HG03378 (cell line): ENCODE data around the gene PDE1C.

ENCODE experiments used
- ATAC-seq: cut with Tn5 transposase; IDR thresholded peaks from one replicate; pipeline ENCODE4 v1.9.1; 2021; ENCODE audit warnings: mild to moderate bottlenecking, moderate library complexity; ENCODE audit not compliant: unreplicated experiment

PDE1C gene

DNA sequence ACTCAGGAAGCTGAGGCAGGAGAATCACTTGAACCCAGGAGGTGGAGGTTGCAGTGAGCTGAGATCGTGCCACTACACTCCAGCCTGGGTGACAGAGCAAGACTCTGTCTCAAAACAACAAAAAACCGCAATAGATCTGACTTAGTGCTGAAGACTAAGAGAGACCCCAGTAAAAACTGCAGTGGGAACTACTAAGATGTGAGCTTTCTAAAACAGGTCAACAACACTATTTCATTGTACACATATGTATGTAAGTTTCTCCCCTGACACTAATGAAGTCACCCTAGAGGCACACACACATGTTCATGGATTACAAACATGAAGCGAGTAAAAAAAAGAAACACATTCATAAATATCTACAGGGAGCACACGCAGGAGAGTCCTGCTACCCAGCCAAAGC lies 68.3 kb downstream of the PDE1C start:
- no peak for ATAC-seq

DNA sequence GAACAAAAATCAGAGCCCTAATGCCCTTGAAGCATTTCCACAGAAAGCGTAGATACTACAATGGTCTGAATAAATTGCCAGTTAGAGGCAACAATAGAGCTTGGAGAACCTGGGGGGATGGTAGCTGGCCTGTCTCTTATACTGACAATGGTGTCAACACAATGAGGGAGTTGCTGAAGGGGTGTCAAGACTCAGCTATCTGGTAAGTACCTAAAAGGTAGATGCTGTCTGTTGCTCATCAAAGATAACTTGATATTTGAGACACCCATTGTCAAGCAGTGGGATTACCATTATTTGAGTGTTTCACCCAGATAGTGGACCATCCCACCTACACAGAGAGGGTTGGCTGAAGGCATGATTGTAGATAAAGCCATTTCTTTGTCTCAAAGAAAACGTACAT lies 72.8 kb downstream of the PDE1C start:
- ATAC-seq = no peak

DNA sequence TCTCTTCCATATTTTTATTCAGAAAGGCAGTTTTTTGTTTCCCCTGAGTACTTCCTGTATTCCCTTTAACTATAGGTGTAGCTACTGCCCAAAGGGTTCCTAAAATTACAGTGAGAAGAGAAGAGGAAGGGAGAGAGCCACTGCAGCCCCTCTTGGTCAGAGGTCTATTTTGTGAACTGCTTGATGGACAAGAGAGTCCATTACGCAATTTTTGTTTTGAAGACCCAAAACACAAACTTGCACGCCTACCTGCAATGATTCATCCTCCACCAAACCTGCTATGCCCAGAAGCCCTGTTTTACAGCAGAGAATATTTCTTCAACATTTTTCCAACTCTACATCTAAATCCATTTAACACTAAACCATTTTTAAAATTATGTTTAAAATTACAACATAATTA lies 75.1 kb downstream of the PDE1C start:
- no peak for ATAC-seq

DNA sequence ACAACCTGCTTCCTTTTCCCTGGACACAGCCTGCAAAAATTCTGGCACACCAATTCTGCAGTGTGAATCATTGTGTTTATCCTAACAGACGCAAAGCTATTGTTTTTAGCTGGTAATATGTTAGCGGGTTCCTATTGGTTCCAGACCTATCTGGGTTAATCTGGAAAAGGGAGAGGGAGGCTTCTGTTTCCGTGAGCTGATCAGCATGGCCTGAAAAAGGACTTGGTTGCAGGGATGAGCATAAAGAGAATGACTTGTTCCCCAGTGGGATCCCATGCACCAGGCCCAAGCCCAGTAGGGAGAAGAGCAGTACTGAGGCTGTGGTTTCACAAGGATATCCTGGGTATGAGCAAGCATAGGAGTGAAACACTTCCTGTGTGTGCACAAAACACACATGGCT lies 78.4 kb downstream of the PDE1C start:
- no peak for ATAC-seq

DNA sequence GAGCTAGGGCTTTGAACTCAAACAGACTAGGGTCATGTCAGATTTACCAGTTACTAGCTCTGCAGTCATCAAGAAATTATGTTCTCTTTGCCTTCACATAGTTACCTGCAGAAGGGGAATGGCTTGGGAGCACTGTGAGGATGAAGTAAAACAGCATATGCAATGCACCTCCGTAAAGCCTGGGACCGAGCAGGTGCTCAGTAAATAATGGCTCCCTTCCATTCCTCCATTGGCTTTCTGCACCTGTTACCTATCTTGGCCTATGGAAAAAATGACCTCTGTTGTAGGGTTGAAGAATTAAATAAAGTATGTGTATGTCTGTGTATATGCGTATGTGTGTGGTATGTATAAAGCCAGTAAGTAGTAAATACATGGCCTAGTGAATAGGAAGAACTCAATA lies 78.8 kb downstream of the PDE1C start:
- no peak for ATAC-seq

DNA sequence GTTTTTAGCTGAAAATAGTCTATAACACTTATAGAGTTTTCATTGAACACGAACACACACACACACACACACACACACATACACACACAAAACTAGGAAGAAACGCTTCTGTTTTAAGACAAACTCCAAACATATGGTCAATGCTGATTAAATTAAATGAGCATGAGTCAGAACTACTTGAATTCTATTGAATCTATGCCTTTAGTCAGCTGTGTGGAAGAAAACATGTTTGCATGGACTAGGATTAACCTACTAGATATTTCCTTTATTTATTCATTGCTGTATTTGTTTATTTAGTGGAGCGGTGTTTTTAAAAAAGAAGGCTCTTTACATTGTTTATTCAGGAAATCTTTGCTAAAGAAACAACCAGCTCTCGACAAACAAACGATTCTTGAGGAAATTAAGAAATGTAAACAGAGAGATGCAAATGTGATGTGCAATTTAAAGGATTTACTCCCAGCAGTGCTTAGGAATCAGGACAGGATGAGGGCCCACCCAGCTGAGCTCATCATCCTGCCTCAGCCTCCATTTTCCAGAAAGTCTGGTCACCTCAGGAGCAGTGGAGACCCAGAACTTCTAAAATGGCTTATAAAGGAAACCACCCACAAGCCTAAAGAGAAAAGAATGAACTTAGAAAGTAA lies 83.2 kb downstream of the PDE1C start:
- no peak for ATAC-seq

DNA sequence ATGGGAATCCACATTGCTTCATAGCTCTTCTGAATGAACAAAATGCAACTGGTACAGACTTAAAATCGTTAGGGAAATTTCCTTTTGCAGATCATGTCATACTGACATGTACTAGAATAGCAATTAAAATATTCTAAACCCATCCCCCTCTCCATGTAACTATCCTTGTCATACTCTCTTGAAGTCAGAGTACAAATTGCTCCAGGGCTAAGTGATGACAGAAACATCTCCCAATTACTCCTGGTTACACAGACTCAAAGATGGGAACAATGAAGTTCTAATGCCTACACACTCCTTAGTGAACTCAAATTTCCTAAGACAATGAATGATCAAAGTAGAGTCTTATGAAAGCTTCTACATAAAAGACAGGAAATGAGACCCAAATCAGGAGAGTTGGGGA lies 87.2 kb downstream of the PDE1C start:
- no peak for ATAC-seq

DNA sequence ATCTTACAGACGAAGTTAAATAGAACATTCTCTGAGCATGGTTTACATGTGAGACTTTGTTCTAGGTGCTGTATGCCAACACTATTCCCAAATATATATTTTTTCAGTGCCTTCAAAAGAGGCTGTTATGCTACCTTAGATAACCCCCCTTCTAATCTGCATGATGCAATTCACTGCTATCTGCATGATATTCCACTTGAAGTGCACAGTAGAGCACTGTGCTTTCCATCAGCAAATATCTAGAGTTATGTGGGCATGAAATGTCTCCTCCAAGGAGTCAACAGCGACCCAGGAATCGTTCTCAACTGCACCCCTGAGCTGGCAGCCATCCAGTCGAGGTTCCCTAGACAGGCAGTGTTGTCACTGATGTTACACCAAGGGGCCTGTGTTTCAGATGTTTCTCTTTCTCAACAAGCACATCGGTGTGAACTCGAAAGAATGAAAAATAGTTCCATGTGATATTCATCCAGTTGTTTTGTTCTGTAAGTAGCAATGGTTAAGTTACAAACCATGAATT lies 88.3 kb downstream of the PDE1C start:
- ATAC-seq = no peak

DNA sequence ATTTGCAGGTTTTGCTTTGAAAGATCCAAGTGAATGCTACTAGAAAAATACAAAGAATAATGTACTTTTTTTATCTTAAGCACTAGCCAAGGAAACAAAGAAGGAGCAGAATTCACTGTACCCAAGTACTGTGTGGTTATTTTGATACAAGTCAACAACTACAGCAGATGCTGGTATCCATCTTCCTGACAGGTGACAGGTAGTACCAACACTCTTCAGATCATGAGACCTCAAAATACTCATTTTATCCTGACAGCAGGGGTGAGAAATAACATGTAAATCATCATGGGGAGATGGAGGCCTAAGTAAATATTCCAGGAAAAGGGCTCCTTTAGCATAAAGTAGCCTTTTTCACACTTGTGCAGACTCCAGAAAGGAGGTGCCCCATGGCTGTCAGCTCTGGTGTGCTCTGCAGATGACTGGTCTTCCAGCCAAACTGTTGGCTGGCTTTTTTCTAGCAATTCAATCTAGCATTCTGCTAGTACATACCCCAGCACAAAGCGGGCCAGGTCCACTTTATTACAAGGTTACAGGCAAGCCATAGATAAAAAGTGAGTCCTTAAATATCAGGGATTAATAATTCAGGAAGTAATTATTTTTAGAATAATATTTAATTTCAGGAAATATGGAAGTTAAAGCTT lies 90.4 kb downstream of the PDE1C start:
- ATAC-seq = no peak

DNA sequence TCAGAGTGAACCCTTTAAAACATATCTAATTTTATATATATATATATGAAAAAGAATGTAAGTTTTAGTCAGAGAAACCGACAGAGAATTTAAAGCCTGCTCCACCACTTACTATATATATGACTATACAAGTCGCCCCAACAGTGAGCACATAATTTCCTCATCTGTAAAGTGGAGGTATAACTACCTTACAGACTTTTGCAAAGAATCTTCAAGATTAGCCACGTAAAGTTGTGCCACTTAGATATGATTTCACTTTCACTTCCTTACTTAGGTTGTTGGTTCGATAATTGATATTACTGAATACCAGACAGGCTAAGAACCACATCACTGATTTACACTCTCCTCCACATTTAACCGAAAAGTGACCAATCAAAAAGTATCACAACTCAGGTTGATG lies 94.7 kb downstream of the PDE1C start:
- ATAC-seq = no peak

DNA sequence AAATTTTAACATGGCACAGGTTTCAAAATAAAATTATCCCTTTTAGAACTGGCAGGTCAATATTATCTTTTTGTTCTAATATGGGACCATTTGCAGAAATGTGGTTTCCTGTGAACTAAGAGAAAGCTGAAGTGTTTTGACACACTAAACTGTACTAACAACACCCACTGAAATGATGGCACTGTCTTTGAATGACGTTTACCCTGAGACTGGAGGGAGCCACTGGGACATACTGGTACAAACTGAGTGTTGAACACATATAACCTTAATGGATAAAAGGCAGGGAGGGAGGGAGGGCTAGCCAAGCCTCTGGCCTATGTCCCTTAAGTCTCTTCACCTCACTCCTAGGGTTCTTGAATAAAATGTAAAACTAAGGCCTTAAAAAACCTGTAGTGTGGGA lies 95.9 kb downstream of the PDE1C start:
- ATAC-seq = no peak

DNA sequence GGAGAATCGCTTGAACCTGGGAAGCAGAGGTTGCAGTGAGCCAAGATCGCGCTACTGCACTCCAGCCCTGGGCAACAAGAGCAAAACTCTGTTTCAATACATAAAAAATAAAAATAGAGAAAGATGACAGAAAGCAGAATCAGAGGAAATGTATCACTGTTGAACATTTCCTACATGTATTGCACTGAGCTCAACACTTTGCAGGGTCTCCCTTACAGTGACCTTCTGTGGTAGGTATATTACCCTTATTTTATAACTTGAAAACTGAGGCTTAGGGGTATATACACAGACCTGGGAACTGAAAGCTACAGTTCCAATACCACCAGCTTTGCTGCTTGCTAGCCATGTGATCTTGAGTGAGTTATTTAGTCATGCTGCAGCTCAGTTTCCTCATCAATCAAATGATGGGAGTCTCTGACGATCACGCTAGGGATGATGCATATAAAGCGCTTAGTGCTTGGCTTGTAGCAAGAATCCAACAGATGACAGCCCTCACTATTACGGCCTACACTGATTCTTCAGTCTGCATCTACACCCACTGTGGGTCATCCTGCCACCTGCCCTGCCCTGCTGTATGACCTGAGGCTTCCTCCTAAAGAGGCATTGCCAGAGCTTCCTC lies 99.0 kb downstream of the PDE1C start:
- no peak for ATAC-seq

DNA sequence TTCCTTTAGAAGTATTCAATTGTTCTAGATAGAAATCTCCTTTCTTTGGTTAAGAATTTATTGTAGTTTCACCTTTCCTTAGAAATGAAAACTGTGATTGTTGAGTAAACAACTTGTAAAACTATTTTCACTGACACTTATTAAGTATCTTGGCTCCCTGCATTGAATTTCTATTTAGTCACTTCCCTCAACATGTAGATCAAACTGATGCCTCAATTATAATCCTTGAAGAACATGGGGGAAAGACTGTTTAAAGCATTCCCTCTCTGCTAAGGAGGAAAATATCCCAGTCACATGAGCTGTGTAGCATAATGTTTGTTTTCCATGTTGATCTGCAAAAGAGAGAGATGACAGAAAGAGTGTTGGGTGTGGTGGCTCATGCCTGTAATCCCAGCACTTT lies 99.7 kb downstream of the PDE1C start:
- ATAC-seq = no peak

DNA sequence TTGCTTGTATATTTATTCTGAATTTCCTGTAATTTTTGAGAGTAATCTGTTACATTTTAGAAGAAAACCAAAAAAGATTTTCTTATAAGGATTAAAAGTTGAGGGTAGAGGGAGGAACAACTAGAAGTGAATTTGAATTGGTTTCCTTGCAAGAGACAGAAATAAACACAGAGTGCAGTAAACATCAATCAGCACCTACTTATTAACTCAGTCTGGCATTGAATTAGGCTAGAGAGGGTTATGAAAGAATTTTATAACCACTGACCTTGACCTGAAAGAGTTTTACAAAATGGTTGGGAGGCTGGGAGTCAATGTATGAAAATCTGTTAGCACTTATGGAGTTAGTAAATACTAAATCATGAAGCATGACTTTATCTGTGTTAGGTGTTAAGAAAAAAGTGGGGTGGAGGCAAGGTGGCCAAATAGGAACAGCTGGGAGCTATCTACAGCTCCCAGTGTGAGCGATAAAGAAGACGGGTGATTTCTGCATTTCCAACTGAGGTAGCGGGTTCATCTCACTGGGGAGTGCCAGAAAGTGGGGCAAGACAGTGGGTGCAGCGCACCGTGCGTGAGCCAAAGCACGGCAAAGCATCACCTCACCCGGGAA lies 106.5 kb downstream of the PDE1C start:
- no peak for ATAC-seq

DNA sequence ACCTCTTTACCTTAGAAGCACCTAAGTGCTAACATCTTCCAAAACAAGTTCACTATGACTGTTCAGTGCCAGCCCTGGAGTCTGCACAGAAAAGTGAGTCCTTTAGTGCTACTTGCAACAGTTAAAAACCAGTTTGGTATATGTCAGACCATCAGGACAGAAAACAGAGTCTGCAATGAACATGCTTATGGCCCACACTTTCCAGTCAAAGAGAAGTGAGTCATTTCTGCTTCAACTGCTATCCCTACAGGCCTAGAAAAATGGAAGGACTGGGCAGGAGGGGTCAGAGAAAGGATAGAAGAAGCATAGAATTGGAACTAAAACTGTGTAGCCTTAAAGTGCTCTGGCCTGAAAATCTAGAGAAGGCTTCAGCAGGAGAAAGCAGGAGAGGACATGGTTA lies 108.0 kb downstream of the PDE1C start:
- no peak for ATAC-seq

DNA sequence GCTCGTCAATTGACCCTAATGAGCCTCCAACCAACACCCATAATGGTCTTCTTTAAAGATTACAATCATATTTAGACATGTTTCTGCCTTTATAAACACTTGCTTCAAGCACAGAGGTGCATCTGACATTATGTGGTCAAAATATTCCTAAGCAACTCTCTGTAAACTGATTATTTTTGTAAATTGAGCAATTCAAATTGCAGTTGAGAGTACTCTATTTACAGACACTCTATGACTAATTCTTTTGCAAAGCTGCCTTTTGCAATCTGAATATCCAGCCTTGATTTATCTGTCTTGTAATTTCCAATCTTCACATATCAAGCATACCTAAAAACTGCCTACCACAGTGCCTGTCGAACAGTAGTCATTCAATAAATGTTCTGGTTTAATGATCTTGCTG lies 112.0 kb downstream of the PDE1C start:
- no peak for ATAC-seq

DNA sequence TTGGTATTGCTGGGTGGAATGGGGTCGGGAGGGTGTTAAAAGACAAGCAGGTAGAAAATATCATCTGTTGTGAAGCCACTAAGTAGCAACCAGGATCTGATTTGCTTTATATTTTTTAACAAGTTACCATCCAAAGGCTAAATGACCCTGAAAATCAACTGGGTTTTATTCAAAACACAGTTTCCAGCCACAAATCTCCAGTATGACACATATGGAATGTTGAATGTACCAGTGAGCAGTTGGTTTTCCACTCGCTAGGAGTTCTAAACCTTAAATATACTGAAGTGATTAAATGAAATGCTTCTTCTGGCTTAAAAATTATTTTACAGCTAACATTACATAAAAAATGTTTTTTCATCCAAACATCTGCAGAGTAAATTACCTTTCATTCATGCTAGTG lies 112.5 kb downstream of the PDE1C start:
- ATAC-seq = no peak

DNA sequence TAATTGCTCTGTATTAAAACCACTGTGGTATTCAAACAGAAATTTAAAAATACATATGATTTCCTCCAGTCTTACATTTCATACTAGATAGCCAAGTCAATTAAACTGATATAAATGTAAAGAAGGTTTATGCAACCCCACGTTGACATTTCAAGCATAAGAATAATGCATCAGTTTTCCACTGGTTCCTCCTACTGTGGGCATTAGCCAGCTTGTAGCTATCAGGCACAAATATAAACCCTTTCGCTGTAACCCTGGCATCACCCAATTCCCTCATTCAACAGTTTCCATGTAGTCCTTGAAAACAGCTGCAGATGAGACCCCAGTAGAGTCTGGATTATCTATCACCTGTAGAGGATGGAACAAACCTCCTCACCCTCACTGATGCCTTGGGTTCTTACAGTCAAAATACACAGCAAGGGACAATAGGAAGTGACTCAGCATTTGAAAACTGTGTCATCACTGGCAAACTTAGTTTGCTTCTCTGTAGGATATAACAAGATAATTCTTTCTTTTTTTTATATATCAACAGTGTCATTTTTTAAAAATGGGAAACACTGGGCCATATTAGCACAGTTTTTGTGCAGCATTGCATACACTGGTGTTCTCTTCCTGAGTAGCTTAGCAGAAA lies 113.0 kb downstream of the PDE1C start:
- ATAC-seq = no peak

DNA sequence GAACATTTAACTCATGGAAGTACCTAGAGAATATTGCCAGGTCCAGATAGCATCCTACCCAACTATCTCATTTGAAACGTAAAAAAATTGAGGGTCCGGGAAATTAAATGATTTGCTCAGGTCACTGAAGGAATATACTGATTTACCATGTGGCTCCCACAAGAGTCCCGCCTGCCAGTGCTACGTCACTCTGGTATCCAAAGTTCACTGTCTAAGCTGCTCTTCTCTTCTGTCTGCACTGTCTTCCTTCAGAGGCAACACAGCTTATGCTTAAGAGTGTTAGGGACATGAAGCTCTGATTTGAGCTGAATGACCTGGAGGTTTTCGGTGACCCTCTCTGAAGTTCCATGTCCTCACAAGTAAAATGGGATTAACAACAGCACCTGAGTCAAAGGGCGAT lies 114.6 kb downstream of the PDE1C start:
- no peak for ATAC-seq

DNA sequence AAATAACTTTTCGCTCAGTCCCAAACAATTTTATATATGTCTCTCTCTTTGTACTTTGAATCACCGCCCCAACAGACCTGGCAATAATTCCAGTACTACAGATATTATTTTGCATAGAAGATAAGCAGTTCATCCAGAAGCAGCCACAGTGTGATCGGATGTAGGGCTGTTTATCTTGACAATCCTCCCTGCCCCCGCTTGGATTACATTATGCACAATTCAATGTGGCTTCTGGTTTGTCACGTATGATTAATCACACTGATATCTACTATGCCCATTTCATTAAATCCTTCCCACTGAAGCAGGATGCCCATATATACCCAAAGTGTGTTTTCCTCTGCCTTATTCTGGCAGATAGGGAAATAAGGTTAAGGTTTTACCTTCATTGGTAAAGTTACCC lies 115.2 kb downstream of the PDE1C start:
- ATAC-seq = no peak

DNA sequence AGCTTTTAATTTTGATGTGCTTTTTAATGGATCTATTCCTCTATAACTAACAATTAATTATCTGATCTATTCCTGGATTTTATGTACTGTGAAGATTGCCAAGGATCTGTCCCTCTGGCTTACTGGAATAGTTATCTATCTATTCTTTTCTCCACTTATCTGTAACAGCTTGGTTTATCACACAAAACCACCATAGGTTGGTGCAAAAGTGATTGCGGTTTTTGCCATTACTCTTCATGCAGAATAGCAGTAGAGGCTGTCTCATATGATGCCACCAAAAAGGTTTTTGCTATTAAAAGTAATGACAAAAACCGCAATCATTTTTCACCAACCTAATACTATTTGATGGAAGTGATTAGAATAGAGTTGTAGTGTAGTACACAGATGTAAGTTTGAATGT lies 115.7 kb downstream of the PDE1C start:
- no peak for ATAC-seq

DNA sequence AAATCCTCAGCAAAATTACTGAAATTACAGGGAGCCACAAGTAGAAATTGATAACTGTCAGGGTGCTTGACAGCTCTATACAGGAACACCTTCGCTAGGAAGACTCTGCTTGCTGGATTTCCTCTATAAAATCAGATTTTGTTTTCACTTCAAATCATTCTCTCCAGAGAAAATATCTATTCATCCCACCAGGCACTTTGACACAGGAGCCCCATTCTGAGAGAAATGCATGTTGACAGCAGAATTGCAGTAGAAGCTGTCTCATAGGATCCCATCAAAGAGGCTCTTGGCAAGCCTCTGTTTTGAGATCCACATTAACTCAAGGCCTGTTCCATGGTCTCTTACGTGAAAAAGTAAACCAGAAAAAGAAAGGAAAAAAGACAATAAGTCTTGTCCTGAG lies 116.8 kb downstream of the PDE1C start:
- ATAC-seq = no peak
